ENCODE measurements around the gene CDH23.

DNA sequence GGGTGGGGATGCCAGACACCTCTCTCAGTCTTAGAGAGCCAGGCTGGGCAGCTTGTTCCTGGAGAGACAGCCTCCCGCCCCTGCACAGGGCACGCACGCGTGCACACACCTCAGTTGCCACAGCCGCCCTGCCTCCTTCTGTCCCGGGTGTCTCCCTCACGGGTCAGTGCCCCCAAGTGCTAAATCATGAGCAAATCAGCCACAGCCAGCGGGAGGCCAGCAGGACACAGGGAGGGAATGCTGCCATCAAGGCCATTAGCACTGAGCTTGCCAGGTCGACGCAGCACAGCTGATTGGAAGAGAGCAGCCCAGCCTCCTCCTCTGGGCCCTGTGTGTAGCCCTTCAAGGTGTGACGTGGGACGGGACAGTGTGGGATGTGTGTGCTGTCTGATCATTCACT is 130.4 kb downstream of the CDH23 start:
- TF ChIP-seq CTCF (IDR thresholded peaks at IDR 0.05) (no peak), POLR2AphosphoS5 (IDR thresholded peaks at IDR 0.05) (no peak), POLR2A (IDR thresholded peaks at IDR 0.05; ENCODE audit: low read depth) (no peak)
